Neural progenitor cell (in vitro differentiated cells): ENCODE data around the gene EPHB1. TPM values are rescaled to one million over a fixed set of nuclear protein-coding genes. Genes with fewer than 3 reads are reported as not detected.

Experiments used
- DNase-seq: peaks from one replicate; pipeline ENCODE4 v3.0.0-alpha.2; 2016; ENCODE audit warnings: low spot score
- H2AFZ ChIP-seq: fragments of 200-600 bp; sonication (generic); replicated peaks from 2 replicates; pipeline ENCODE4 v1.6.1; 2016; ENCODE audit warnings: antibody characterized with exemption
- H3F3A ChIP-seq: fragments of 200-600 bp; sonication (generic); 2 replicates; pipeline ENCODE4 v1.6.1; 2016; ENCODE audit warnings: antibody characterized with exemption, low read depth
- H3K27ac ChIP-seq: fragments of 200-600 bp; sonication (generic); 2 replicates; pipeline ENCODE4 v1.5.1; 2016; ENCODE audit warnings: mild to moderate bottlenecking
- H3K27me3 ChIP-seq: fragments of 200-600 bp; sonication (generic); 2 replicates; pipeline ENCODE4 v1.6.1; 2016; ENCODE audit warnings: mild to moderate bottlenecking, moderate library complexity
- H3K36me3 ChIP-seq: fragments of 200-600 bp; sonication (generic); 2 replicates; pipeline ENCODE4 v1.5.1; 2016
- H3K4me1 ChIP-seq: fragments of 200-600 bp; sonication (generic); 2 replicates; pipeline ENCODE4 v1.6.1; 2016; ENCODE audit warnings: mixed run types
- H3K4me2 ChIP-seq: fragments of 200-600 bp; sonication (generic); 2 replicates; pipeline ENCODE4 v1.6.1; 2016
- H3K4me3 ChIP-seq: fragments of 200-600 bp; sonication (generic); 2 replicates; pipeline ENCODE4 v1.5.1; 2016
- H3K79me2 ChIP-seq: fragments of 200-600 bp; sonication (generic); 2 replicates; pipeline ENCODE4 v1.6.1; 2016; ENCODE audit warnings: low read depth
- H3K9ac ChIP-seq: fragments of 200-600 bp; sonication (generic); 2 replicates; pipeline ENCODE4 v1.6.1; 2016
- H3K9me3 ChIP-seq: fragments of 200-600 bp; sonication (generic); 2 replicates; pipeline ENCODE4 v1.5.1; 2016; ENCODE audit warnings: low read depth
- H4K20me1 ChIP-seq: fragments of 200-600 bp; sonication (generic); 2 replicates; pipeline ENCODE4 v1.6.1; 2016; ENCODE audit warnings: low read depth
- H3K27ac Mint-ChIP-seq: 3 replicates; pipeline ENCODE4 v1.8.0; 2021; ENCODE audit warnings: mixed read lengths
- H3K27me3 Mint-ChIP-seq: 2 replicates; pipeline ENCODE4 v1.8.0; 2022; ENCODE audit warnings: low read depth, mild to moderate bottlenecking, inconsistent platforms, moderate library complexity, mixed read lengths; ENCODE audit not compliant: insufficient read depth
- H3K36me3 Mint-ChIP-seq: 3 replicates; pipeline ENCODE4 v1.8.0; 2021; ENCODE audit warnings: mixed read lengths
- H3K4me1 Mint-ChIP-seq: 3 replicates; pipeline ENCODE4 v1.8.0; 2021; ENCODE audit warnings: mixed read lengths
- H3K4me3 Mint-ChIP-seq: 3 replicates; pipeline ENCODE4 v1.8.0; 2021; ENCODE audit warnings: mild to moderate bottlenecking, moderate library complexity, mixed read lengths
- H3K9me3 Mint-ChIP-seq: 3 replicates; pipeline ENCODE4 v1.8.0; 2020; ENCODE audit warnings: mixed read lengths
- CTCF ChIP-seq: fragments of 200-600 bp; sonication (generic); IDR thresholded peaks from 2 replicates; pipeline ENCODE4 v1.5.1; 2017; ENCODE audit warnings: antibody characterized with exemption, mild to moderate bottlenecking
- EZH2 ChIP-seq: fragments of 200-600 bp; sonication (generic); IDR thresholded peaks from 2 replicates; pipeline ENCODE4 v1.6.1; 2017; ENCODE audit warnings: antibody characterized with exemption, mild to moderate bottlenecking, moderate library complexity
- EZH2phosphoT487 ChIP-seq: fragments of 200-600 bp; sonication (generic); IDR thresholded peaks from 2 replicates; pipeline ENCODE4 v1.6.1; 2017; ENCODE audit warnings: antibody characterized with exemption
- total RNA-seq: library from RNA; depleted of rRNA; stranded (reverse); fragments of >200 nt; gene quantifications from 2 replicates; pipeline ENCODE4 v1.2.3, GENCODE V29; 2015; ENCODE audit warnings: low replicate concordance

EPHB1 gene
- total RNA-seq, 1 donor from 2014 or later, result 9.1 TPM

DNA sequence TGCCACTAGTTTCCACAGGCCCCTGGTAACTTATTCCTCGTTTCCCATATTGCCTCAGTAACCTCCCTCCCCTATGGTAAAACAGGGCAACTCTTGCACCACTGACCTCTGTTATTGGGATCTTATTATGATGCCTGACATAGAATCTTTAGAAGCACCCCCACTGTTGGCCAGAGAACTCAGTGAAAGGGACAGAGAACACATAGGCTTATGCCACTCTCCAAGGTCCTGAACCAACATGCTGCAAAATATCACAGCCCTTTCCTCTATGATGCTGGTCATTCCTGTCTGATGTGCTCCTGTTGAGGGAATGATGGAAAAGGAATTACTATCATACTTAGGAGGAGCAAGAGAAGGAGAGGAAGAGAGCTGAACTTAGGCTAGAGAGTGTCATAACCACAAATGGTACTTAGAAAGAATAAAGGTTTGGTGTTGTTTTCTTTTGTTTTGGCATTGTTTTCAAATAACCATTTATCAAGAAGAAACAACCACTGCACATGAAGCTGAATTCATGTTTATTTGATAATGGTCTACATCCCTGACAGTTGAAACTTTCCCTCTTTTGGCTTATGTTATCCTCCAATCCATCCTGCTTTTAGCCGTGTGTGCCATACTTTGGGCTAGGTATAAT, 330.2 kb downstream of the EPHB1 start:
- no peak overlapping the region for H3K27ac Mint-ChIP-seq
- no peak overlapping the region for H3K4me3 Mint-ChIP-seq
- Histone ChIP-seq H3K36me3 (no peaks in the 10 kb centered on the region), H3K9ac (no peak overlapping the region), H3K9me3 (no peaks in the 10 kb centered on the region), H4K20me1 (peaks cover 33% of the 10 kb centered on the region), H3F3A (no peaks in the 10 kb centered on the region), H3K4me1 (no peaks in the 10 kb centered on the region), H3K4me3 (no peak overlapping the region), H3K4me2 (no peak overlapping the region), H2AFZ (no peak overlapping the region), H3K79me2 (no peaks in the 10 kb centered on the region), H3K27me3 (no peaks in the 10 kb centered on the region), H3K27ac (no peak overlapping the region)
- peaks cover 13% of the 10 kb centered on the region for H3K4me1 Mint-ChIP-seq
- H3K27me3 Mint-ChIP-seq, result peaks cover 4% of the 10 kb centered on the region
- no peaks in the 10 kb centered on the region for H3K9me3 Mint-ChIP-seq
- TF ChIP-seq EZH2 (no peak), CTCF (no peak), EZH2phosphoT487 (no peak)
- no peaks in the 10 kb centered on the region for H3K36me3 Mint-ChIP-seq
- peak; percentile 82 for DNase-seq

DNA sequence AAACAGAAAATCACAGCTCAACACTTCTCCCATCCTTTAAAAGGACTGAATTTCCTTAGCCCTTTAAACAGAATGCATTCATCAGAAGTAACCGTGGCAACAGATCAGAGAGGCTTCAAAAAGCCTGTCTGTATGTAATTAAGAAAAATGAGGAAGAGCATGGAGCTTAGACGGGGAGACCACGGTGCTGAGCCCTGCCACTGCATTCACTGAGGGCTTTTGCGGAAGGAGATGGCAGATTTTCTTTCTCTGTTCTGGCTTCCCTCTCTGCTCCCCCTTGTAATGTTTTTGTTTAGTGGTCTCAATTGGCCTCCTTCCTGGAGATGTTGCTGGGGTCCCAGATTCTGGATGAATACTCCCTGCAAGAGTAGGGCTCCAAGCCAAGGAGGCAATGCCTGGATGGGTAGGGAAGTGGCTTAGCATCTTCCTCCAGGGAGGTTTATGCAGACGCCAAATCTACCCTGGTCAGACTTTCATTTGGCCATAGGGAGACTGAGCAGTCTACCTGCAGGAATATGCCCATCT, 332.9 kb downstream of the EPHB1 start:
- Mint-ChIP-seq H3K27ac (no peak overlapping the region), H3K9me3 (no peaks in the 10 kb centered on the region), H3K36me3 (no peaks in the 10 kb centered on the region), H3K4me1 (peaks cover 13% of the 10 kb centered on the region), H3K27me3 (peaks cover 2% of the 10 kb centered on the region), H3K4me3 (no peak overlapping the region)
- Histone ChIP-seq H3K9me3 (no peaks in the 10 kb centered on the region), H3K9ac (no peak overlapping the region), H3K36me3 (no peaks in the 10 kb centered on the region), H3K79me2 (no peaks in the 10 kb centered on the region), H3K4me2 (no peak overlapping the region), H4K20me1 (peaks cover 27% of the 10 kb centered on the region), H3F3A (no peaks in the 10 kb centered on the region), H3K4me3 (no peak overlapping the region), H3K27me3 (no peaks in the 10 kb centered on the region), H3K27ac (no peak overlapping the region), H2AFZ (no peak overlapping the region), H3K4me1 (no peaks in the 10 kb centered on the region)
- TF ChIP-seq EZH2phosphoT487 (no peak), CTCF (no peak), EZH2 (no peak)
- DNase-seq, result no peak

DNA sequence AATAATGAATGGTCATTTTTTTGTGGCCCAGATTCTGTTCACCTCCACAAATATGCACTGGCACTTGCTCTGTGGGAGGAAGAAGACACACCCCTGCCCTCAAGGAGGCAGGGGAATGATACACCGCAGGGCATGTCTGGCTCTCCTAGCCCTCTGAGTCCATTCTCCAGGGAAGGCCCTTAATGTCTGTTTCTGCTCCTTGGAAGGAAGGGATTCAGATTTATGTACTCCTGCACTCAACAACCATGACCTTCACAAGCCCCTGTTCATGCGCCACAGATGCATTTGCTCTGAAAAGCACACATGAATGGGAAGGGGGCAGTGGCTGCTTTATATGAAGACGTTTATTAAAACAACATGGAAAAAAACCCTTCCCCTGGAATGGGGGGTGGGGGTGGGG, 333.8 kb downstream of the EPHB1 start:
- Histone ChIP-seq H4K20me1 (peaks cover 23% of the 10 kb centered on the region), H3K27me3 (no peaks in the 10 kb centered on the region), H2AFZ (no peak overlapping the region), H3F3A (no peaks in the 10 kb centered on the region), H3K9me3 (no peaks in the 10 kb centered on the region), H3K4me3 (no peak overlapping the region), H3K27ac (no peak overlapping the region), H3K4me2 (no peak overlapping the region), H3K79me2 (no peaks in the 10 kb centered on the region), H3K4me1 (no peaks in the 10 kb centered on the region), H3K36me3 (no peaks in the 10 kb centered on the region), H3K9ac (no peak overlapping the region)
- Mint-ChIP-seq H3K4me3 (no peak overlapping the region), H3K9me3 (no peaks in the 10 kb centered on the region), H3K4me1 (peaks cover 13% of the 10 kb centered on the region), H3K27ac (no peak overlapping the region), H3K36me3 (no peaks in the 10 kb centered on the region), H3K27me3 (peaks cover 2% of the 10 kb centered on the region)
- no peak for TF ChIP-seq EZH2phosphoT487
- no peak for TF ChIP-seq CTCF
- no peak for TF ChIP-seq EZH2
- DNase-seq, result no peak
